ENCODE results near the gene ACKR1. TPM values are rescaled to one million over a fixed set of nuclear protein-coding genes. Genes with fewer than 3 reads are reported as not detected.

Gene ACKR1
- total and polyA plus RNA-seq, 12 donors: 0.11 to 75.0 (median 11.2) TPM

DNA sequence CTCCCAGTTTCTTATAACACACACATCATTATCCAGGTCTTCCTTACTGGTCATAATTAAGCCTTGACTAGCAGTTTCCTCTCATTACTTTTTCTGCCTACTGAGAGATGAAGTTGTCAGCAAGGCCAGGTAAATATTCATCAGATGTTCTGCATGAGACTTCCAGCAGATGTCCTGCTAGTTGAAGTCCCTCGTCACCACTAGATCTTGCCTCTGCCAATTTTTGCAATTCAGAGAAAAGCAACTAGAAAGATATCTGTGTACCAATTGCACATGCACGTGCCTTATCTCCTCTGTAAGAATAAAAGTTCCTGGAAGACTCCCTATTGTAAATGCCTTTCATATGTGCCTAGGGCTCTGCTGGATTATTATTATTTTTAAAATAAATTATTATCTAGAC, 18.3 kb downstream of the ACKR1 start:
- no peak for DNase-seq
- H3K4me3 ChIP-seq: no peak overlapping the region
- H3K36me3 ChIP-seq (replicated peaks in 1 of 2): no peaks in the 10 kb centered on the region
- intact Hi-C loops (cut with DNase I): no loop called here
- no peaks in the 10 kb centered on the region for H3K9me3 ChIP-seq (replicated peaks in 1 of 3)
- no peak overlapping the region for H3K27ac ChIP-seq
- TF ChIP-seq POLR2A (IDR thresholded peaks at IDR 0.05): no peak
- TF ChIP-seq, protein P1, sequence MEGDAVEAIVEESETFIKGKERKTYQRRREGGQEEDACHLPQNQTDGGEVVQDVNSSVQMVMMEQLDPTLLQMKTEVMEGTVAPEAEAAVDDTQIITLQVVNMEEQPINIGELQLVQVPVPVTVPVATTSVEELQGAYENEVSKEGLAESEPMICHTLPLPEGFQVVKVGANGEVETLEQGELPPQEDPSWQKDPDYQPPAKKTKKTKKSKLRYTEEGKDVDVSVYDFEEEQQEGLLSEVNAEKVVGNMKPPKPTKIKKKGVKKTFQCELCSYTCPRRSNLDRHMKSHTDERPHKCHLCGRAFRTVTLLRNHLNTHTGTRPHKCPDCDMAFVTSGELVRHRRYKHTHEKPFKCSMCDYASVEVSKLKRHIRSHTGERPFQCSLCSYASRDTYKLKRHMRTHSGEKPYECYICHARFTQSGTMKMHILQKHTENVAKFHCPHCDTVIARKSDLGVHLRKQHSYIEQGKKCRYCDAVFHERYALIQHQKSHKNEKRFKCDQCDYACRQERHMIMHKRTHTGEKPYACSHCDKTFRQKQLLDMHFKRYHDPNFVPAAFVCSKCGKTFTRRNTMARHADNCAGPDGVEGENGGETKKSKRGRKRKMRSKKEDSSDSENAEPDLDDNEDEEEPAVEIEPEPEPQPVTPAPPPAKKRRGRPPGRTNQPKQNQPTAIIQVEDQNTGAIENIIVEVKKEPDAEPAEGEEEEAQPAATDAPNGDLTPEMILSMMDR (IDR thresholded peaks at IDR 0.05): no peak
- H3K27me3 ChIP-seq: no peaks in the 10 kb centered on the region
- WGBS, 4 donors: 46 to 56% (median 50%) methylated on average over 2 of the region's 2 CpGs
- no peaks in the 10 kb centered on the region for H3K4me1 ChIP-seq (replicated peaks in 1 of 2)

DNA sequence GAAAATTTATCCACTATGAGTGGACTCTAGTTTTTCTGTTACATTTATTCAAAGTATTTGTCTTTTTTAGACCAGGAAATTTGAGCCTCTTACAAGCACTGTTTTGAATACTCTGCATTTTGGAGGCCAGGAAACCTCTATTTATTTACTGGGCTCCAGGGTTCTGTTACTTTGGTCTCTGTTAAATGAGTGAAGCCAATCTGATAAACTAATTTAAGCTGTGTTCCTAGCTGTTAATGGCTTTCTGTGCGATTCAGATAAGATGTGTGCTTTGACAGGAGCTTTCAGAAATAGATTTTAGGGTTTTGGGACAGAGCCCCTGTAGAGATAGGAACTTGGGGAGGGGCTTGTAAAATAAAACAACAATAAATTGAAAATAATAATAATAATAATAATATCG, 23.9 kb downstream of the ACKR1 start:
- Histone ChIP-seq H3K4me1 (replicated peaks in 1 of 2) (no peaks in the 10 kb centered on the region), H3K27me3 (no peaks in the 10 kb centered on the region), H3K4me3 (no peak overlapping the region), H3K36me3 (replicated peaks in 1 of 2) (no peaks in the 10 kb centered on the region), H3K9me3 (replicated peaks in 1 of 3) (no peaks in the 10 kb centered on the region), H3K27ac (no peak overlapping the region)
- WGBS, 4 donors: 75 to 83% (median 79%) methylated on average over 2 of the region's 2 CpGs
- intact Hi-C loops (cut with DNase I): no loop called here
- TF ChIP-seq, protein P1 (IDR thresholded peaks at IDR 0.05): no peak
- no peak for TF ChIP-seq POLR2A (IDR thresholded peaks at IDR 0.05)
- DNase-seq: no peak

DNA sequence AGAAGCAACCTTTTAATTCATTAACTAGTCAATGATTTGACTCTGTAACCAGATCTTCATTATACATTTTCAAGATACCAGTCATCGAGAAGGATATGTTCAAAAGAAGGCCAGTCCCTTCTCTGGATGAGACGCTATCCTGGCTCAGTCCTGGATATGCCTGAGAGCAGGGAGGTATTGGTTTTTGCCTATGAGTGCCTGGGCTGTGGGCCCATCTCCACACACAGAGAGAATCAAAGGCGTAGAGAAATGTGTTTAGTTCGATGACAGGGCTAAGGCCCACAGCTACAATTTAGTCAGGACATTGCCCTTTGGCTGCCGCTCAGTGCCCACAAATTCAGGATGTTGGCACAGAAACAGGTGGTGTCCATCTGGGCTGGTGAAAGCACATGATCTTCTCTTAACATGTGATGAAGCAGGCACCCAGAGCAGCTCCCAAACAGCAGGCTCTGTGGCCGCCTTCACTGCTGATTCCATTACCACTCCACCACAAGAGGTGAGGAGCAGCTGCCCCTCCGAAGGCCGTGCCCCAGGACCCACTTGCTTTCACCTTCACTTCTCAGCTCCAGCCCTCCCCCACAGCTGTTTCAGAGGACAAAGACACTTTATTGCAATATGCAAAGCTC, 24.7 kb downstream of the ACKR1 start:
- no peaks in the 10 kb centered on the region for H3K9me3 ChIP-seq (replicated peaks in 1 of 3)
- H3K36me3 ChIP-seq (replicated peaks in 1 of 2): no peaks in the 10 kb centered on the region
- no peak for DNase-seq
- H3K4me3 ChIP-seq: no peak overlapping the region
- no peak for TF ChIP-seq POLR2A (IDR thresholded peaks at IDR 0.05)
- TF ChIP-seq, protein P1 (IDR thresholded peaks at IDR 0.05): no peak
- no peaks in the 10 kb centered on the region for H3K4me1 ChIP-seq (replicated peaks in 1 of 2)
- intact Hi-C loops (cut with DNase I): no loop called here
- H3K27ac ChIP-seq: no peak overlapping the region
- WGBS, 4 donors: 76 to 81% (median 80%) methylated on average over 8 of the region's 8 CpGs
- no peaks in the 10 kb centered on the region for H3K27me3 ChIP-seq

DNA sequence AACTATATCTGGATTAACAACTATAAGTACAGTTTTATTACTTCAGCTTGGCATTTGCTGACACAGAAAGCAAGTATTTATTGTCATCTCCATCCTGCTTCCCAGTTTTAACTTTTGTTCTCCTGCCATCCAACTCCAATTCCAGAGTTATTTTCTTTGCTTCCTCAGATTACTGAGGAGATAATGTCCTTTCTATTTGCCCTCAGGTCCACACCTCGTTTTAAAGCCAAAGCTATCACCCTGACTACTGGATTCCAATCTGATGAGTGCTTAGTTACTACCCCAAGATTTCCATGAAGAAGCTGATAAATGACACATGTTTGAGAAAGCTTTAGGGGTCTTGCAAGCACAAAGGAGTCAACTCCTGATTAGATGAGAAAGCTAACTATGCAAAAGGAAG, 25.2 kb downstream of the ACKR1 start:
- H3K4me3 ChIP-seq: no peak overlapping the region
- no peaks in the 10 kb centered on the region for H3K4me1 ChIP-seq (replicated peaks in 1 of 2)
- TF ChIP-seq POLR2A (IDR thresholded peaks at IDR 0.05): no peak
- TF ChIP-seq, protein P1 (IDR thresholded peaks at IDR 0.05): no peak
- no peaks in the 10 kb centered on the region for H3K9me3 ChIP-seq (replicated peaks in 1 of 3)
- no peaks in the 10 kb centered on the region for H3K36me3 ChIP-seq (replicated peaks in 1 of 2)
- H3K27me3 ChIP-seq: no peaks in the 10 kb centered on the region
- no peak overlapping the region for H3K27ac ChIP-seq
- WGBS, 4 donors: 12 to 22% (median 12%) methylated on average over 1 of the region's 1 CpG
- intact Hi-C loops (cut with DNase I): no loop called here
- no peak for DNase-seq

All from adrenal gland (tissue), 12 donors.